Activated T-cell treated with anti-CD3 and anti-CD28 coated beads for 4 hours (primary cell): ENCODE measurements around the gene EFNB2.

Source experiments
- DNase-seq: peaks from one replicate; pipeline ENCODE4 v3.0.0-alpha.2; 2020

EFNB2 gene

GRCh38 chr13:106523576-106523975, 11.9 kb downstream of the EFNB2 start:
- DNase-seq = no peak

GRCh38 chr13:106522898-106523525, 12.4 kb downstream of the EFNB2 start:
- no peak for DNase-seq

GRCh38 chr13:106522112-106522705, 13.3 kb downstream of the EFNB2 start:
- no peak for DNase-seq

- no peak for DNase-seq
Observed at GRCh38 chr13:106521095-106521799, 14.2 kb downstream of the EFNB2 start.

GRCh38 chr13:106520251-106521054, 15.0 kb downstream of the EFNB2 start:
- DNase-seq = no peak

GRCh38 chr13:106518512-106518911, 16.9 kb downstream of the EFNB2 start:
- no peak for DNase-seq

GRCh38 chr13:106517109-106517847, 18.2 kb downstream of the EFNB2 start:
- no peak for DNase-seq

- DNase-seq = no peak
Observed at GRCh38 chr13:106515635-106516254, 19.7 kb downstream of the EFNB2 start.

GRCh38 chr13:106514928-106515634, 20.4 kb downstream of the EFNB2 start:
- no peak for DNase-seq

GRCh38 chr13:106513025-106513983, 22.2 kb downstream of the EFNB2 start:
- DNase-seq = no peak

- DNase-seq = no peak
Observed at GRCh38 chr13:106507560-106508274, 27.7 kb downstream of the EFNB2 start.

- no peak for DNase-seq
Observed at GRCh38 chr13:106506286-106506685, 29.2 kb downstream of the EFNB2 start.

GRCh38 chr13:106505732-106506131, 29.7 kb downstream of the EFNB2 start:
- no peak for DNase-seq

- no peak for DNase-seq
Observed at GRCh38 chr13:106505295-106505694, 30.2 kb downstream of the EFNB2 start.

- no peak for DNase-seq
Observed at GRCh38 chr13:106503730-106504453, 31.6 kb downstream of the EFNB2 start.

- no peak for DNase-seq
Observed at GRCh38 chr13:106503272-106503671, 32.2 kb downstream of the EFNB2 start.

- DNase-seq = no peak
Observed at GRCh38 chr13:106500445-106500844, 35.0 kb downstream of the EFNB2 start.

- no peak for DNase-seq
Observed at GRCh38 chr13:106499896-106500295, 35.6 kb downstream of the EFNB2 start.

GRCh38 chr13:106499113-106499512, 36.3 kb downstream of the EFNB2 start:
- no peak for DNase-seq
